Globus pallidus (tissue), 1 donor: ENCODE measurements around the gene CYBA.

Experiments used
- DNase-seq: peaks from one replicate; pipeline ENCODE4 v3.0.0-alpha.2; 2015; ENCODE audit warnings: low spot score

Gene CYBA

DNA sequence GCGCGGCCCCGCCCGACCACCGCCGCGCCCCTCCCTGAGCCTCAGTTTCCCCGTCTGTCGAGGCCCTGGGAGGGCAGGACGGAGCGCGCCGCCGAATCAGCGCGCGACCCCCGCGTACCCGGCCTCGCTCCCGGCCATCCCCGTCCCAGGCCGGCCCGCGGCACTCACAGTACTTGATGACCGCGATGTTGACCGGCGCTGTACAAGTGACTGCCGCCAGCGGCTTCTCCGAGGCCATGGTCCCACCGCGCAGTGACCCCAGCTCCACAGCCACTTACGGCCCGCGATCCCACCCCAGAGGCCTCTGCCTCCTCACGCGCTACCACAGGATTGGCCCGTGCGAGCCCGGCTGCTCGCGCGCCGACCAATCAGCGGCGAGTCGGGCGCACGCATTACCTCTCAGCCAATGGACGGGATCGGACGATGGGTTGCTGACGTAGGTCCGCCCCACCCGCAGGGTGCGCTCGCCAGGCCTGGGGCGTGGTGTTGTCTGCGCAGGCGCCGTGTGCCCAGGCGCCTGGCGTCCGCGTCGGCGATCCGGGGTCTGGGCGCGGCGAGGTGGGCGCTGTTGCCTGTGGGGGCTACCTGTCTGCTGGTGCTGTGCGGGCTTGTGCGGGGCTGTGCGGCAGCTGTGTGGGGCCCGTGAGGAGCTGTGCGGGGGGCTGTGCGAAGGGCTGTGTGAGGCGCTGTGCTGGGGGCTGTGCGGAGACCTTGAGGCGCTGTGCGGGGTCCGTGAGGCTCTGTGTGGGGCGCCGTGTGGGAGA lies 12.2 kb upstream of the CYBA start, which contains the start of gene MVD:
Gene MVD, minus strand, starts transcription at position 249 of the 764 bp plus-strand sequence. Its CDS starts 11 bp downstream, at position 238.
- peak; percentile 97 for DNase-seq

DNA sequence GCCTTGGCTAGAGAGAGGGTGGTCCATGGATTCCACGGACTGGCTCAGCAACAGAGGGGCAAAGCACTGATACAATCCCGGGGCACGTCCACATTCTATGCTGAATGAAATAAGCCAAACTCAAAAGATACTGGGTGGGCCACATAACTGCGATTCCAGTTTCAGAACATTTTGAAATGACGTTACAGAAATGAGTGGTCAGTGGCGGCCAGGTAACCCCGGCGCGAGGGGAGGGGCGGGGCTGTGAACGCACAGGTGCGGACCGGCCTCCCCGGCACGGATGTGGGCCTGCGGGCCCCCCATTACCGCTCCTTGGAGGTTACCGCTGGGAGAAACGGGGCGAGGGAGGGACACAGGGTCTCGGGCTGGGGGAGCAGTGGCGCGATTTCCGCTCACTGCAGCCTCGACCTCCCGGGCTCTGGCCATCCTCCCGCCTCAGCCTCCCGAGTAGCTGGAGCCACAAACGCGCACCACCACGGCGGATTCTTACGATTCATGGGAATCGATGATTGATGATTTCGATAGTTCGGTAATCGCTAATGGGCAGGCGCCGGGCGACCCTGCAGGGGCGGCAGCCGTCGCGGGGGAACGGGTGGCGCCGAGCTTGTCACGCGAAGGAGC lies 11.5 kb upstream of the CYBA start:
- no peak for DNase-seq

DNA sequence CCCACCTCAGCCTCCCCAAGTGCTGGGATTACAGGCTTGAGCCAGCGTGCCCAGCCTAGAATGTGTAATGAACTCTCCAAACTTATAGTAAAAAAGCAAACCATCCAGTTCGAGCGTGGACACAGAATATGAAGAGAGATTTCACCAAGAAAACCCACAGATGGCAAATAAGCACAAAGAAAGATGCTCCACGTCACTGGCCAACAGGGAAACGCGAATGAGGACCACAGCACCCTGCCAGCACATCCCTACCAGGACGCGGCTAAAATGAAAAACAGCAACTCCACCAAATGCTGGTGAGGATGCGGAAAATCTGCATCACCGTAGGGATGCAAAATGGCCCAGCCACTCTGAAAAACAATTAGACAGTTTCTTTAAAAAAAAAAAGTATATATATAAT lies 10.6 kb upstream of the CYBA start:
- no peak for DNase-seq

DNA sequence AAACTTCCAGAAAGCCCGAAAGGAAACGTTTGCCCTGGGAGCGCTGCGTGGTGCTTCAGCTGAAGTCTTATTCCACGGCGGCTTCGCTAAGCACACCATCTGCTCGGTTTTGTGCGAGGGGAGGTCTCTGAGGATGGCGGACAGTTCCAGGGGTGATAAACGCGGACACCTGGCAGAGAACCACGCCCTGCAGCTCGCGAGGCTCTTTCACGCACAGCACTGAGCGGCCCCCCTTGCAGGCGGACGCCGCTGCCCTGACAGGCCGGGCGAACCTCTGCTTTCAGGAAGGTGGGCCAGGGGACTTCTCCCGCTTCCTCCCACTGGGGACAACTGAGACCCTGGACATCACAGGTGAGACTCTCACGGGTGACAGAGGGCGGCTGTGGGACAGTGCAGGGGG lies 8.3 kb upstream of the CYBA start:
- DNase-seq: no peak

GRCh38 chr16:88658714-88659113 lies 7.9 kb upstream of the CYBA start:
- no peak for DNase-seq

DNA sequence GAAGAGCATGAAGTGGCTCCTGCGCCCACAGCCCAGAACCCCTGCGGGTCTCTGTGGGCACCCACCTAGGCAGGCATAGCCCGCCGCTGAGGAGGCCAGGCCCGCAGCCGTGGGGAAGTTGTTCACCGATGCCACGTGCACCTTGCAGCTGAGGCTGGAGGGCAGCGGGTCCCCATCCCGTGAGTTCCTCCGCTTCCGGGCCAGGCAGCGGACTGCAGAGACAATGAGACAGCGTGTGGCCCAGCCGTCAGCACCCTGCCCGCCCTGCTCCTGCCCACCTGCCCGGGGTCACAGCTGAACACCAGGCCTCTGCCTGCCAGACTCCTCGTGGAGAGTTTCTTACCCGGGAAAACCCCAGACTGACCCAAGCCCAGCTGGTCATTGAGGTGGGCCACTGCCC lies 6.5 kb upstream of the CYBA start:
- DNase-seq: no peak

- DNase-seq: no peak
Measured at GRCh38 chr16:88656291-88656980, 5.6 kb upstream of the CYBA start.

- no peak for DNase-seq
Measured at GRCh38 chr16:88655733-88656281, 5.0 kb upstream of the CYBA start.

DNA sequence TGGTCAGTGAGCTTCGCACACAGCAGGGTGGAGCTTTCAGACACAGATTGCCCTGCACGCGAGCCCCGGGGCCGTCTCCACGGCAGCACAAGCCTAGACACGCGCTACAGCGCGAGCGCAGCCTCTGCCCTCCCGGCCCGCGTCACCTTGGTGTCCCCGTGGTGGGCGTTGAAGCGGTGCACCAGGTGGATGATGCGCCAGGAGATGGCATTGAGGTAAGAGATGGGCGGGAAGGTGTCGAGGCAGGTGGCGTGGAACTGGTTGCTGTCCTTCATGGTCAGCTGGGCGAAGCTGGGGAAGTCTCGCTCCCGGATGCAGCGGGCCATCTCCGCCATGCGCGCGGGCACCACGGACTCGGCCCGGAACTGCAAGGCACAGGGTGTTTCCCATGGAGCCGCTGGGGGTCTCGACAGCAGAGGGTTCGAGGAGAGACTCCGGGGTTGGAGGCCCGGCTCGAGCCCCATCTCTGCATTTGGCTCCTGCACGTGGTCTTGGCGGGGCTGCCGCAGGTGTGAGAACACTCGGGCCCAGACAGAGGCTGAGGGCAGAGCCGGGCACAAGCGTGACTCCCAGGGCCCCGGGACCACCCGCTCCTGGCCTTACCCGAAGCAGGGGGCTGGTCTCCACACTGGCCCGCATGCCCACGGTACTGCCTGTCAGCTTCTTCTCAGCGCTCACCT lies 4.3 kb upstream of the CYBA start:
- DNase-seq: no peak

DNA sequence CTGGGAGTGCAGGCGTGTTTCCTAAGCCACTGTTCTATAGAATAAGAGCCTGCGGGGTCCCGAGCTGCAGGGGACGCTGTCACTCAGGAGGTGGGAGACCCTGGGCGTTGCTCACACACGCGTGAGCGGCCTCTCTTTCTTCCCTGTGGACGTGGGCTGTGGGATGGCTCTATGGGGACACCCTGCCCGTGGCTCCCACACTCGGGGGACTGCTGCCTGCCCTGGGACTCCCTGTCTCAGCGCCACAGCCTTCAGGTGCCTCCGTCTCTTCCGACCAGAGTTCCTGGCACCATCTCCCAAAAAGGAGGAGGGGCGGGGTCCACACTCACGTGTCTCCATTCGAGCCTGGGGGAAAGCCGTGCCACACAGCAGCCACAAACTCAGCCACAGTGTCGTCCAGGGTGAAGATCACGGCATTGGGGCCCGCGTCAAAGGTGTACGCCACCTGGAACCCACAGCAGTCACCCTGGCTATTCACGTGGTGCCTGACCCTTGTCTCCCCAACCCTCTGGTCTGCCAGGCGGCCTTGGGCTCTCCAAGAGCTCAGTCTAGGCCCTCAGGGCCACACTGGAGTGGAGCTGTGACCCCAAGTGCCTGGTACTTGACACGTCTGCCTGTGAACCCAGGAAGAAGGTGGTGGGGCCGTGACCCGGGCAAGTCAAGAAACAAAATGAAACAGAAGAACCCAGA lies 3.7 kb upstream of the CYBA start:
- no peak for DNase-seq

- DNase-seq: no peak
Measured at GRCh38 chr16:88653596-88654362, 2.9 kb upstream of the CYBA start.

DNA sequence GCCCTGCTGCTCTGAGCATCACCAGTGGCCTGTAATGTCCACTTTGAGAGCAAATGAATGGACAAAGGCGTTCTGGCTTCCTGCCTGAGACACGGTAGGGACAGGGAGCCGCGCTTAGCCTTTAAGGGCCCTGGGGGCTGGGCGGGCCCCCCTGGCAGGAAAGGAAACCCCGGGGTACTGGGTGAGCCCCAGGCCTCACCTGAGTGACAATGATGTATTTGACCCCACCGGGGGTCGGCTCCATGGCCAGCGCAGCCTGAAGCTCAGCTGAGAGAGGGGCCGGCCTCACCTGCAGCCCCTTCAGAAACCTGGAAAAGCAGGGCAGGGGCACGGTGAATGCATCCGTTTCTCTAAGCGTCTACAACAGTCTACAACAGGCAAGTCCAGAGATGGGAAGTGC lies 2.2 kb upstream of the CYBA start:
- no peak for DNase-seq

DNA sequence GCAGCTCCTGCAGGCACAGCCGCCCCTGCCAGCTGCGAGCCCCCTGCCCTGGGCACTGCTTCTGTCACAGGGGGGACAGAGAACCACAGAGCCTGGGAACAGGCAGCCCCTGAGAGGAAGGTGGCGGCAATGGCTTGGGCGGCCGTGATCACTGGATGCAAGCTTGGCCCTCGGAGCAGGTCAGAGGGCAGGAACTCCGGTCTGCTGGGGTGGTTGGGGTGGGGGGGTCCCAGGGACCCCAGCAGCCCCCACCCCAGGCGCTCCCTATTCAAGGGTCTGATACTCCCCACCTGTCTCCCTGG lies 1.9 kb upstream of the CYBA start:
- no peak for DNase-seq

- DNase-seq: no peak
Measured at GRCh38 chr16:88651989-88652761, 1.3 kb upstream of the CYBA start.

DNA sequence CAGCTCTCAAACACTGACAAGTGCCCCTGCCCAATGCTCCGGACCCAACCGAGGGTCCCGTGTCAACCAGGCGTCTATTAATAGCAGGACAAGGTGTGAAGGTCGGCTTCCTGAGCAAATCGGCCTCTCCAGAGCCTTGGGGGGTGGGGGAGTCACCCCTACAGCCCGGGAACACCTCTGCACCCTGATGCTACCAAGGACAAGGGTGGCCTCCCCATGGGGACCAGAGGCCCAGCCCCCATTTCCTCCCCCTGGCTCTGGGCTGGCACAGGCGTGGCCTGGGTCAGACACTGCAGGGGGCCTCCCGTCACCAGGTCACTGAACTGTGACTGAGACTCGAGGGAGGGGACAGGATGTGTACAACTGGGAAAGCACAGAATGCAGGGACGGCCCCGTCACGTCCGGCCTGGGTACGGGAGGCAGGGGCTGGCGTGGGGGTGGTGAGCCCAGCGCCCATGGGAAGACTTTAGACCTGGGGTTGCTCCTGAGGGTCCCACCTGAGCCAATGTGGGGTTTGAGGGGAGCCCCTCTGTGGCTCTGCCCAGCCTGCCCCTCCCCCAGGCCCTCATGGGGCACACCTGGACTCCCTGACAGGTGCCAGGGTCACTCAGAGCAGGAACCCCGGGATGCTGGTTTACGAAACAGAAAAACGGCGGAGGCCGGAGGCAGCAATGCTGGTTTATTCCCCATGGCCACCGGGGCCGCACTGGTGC lies 579 bp upstream of the CYBA start:
- DNase-seq: no peak

DNA sequence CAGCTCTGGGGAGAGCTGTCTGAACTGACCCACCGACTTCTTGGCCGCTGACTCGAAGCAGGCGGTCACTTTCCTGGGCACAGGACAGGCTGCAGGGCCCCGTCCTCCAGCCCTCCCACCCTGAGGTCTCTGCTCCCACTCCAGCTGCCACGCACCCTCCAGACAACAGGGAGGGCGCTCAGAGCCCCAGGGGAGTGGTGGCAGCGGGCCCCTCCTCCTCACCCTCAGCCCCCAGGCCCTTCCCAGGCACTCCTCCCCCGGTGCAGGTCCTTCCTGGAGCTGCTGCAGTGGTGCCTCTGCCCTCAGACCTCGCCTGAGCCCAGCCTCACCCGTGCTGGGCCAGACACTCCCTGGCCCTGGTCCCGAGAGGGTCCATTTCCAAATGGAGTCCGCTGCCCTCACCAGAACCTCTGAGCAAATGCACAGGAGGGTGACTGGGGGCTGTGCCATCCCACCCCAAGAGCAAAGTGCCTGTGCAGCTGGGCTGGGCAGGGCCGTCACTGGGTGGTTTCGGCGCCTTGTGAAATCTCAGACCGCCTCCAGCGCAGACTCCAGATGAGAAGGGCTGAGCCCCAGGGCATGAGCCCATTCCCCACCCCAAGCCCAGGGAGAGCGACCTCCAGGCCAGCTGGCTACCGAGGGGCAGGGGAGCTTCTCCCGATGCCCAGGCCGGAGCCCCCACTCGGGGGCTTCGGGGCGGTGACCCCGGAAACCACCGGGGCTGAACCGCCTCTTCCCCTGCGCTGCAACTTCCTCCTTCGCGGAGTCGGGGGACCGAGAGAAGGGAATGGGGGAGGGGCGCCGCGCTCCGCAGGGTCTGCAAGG lies 717 bp downstream of the CYBA start:
- DNase-seq: no peak

GRCh38 chr16:88649195-88649923 lies 1.5 kb downstream of the CYBA start:
- DNase-seq: no peak
